IMR-90 (cell line): ENCODE data around the gene ADCY5. TPM values are rescaled to one million over a fixed set of nuclear protein-coding genes. Genes with fewer than 3 reads are reported as not detected.

Source experiments
- ATAC-seq: fragments of 200-7000 bp; cut with Tn5 transposase; 2 replicates; pipeline ENCODE4 v1.9.1; 2020; ENCODE audit warnings: low read depth, mild to moderate bottlenecking, moderate library complexity
- BruUV-seq: library from RNA; stranded (reverse); fragments of 400-500 nt; replicated peaks from 2 replicates; lab custom pipeline; 2021; lab: Mats Ljungman, UMichigan
- CTCF ChIA-PET: fragments of 300-600 bp; formaldehyde crosslinking; extraction: SDS; loops from one replicate; lab custom pipeline; 2021; ENCODE audit warnings: antibody characterized with exemption; lab: Yijun Ruan, JAX
- POLR2A ChIA-PET: fragments of 300-600 bp; sonication (Branson Sonifier 250); formaldehyde crosslinking; loops from one replicate; lab custom pipeline; 2022; ENCODE audit warnings: antibody characterized with exemption; ENCODE audit not compliant: unreplicated experiment; lab: Charles Lee
- DNase-seq: peaks from one replicate; pipeline ENCODE4 v3.0.0; 2013
- H2AFZ ChIP-seq: replicated peaks from 2 replicates; pipeline ENCODE3; 2013; ENCODE audit warnings: low read length, mild to moderate bottlenecking; ENCODE audit not compliant: poor library complexity
- H2AK5ac ChIP-seq: 2 replicates; pipeline ENCODE4 v1.6.1; 2013; ENCODE audit warnings: low read depth, low read length, inconsistent platforms
- H2AK9ac ChIP-seq: replicated peaks from 2 replicates; pipeline ENCODE3; 2013; ENCODE audit warnings: mild to moderate bottlenecking, low read depth, low read length, moderate library complexity; ENCODE audit not compliant: poor library complexity
- H2BK120ac ChIP-seq: 2 replicates; pipeline ENCODE4 v1.6.1; 2013; ENCODE audit warnings: low read depth, low read length, inconsistent platforms
- H2BK15ac ChIP-seq: 3 replicates; pipeline ENCODE4 v1.6.1; 2013; ENCODE audit warnings: low read depth, low read length, inconsistent platforms
- H2BK20ac ChIP-seq: 2 replicates; pipeline ENCODE4 v1.6.1; 2013; ENCODE audit warnings: low read depth, mild to moderate bottlenecking, inconsistent platforms, low read length, moderate library complexity
- H2BK5ac ChIP-seq: 2 replicates; pipeline ENCODE4 v1.6.1; 2013; ENCODE audit warnings: mild to moderate bottlenecking, low read depth, low read length, inconsistent platforms; ENCODE audit not compliant: poor library complexity, severe bottlenecking
- H3K14ac ChIP-seq: replicated peaks from 2 replicates; pipeline ENCODE4 v1.6.1; 2013; ENCODE audit warnings: low read depth, low read length, inconsistent platforms
- H3K18ac ChIP-seq: 2 replicates; pipeline ENCODE4 v1.6.1; 2013; ENCODE audit warnings: low read depth, low read length, control low read depth
- H3K23ac ChIP-seq: 2 replicates; pipeline ENCODE4 v1.6.1; 2013; ENCODE audit warnings: low read depth, low read length, inconsistent platforms
- H3K27ac ChIP-seq: 2 replicates; pipeline ENCODE4 v1.5.1; 2013; ENCODE audit warnings: mild to moderate bottlenecking, control low read depth, low read length; ENCODE audit not compliant: insufficient read depth
- H3K27me3 ChIP-seq: 2 replicates; pipeline ENCODE4 v1.6.1; 2013; ENCODE audit warnings: low read length; ENCODE audit not compliant: control insufficient read depth, insufficient read depth
- H3K36me3 ChIP-seq: 2 replicates; pipeline ENCODE4 v1.6.1; 2013; ENCODE audit warnings: low read length, mixed read lengths; ENCODE audit not compliant: control insufficient read depth, insufficient read depth
- H3K4ac ChIP-seq: 2 replicates; pipeline ENCODE4 v1.6.1; 2013; ENCODE audit warnings: low read depth, low read length, inconsistent platforms
- H3K4me1 ChIP-seq: 2 replicates; pipeline ENCODE4 v1.6.1; 2013; ENCODE audit warnings: low read length, mixed read lengths; ENCODE audit not compliant: control insufficient read depth, insufficient read depth
- H3K4me2 ChIP-seq: 2 replicates; pipeline ENCODE4 v1.6.1; 2013; ENCODE audit warnings: low read depth, mild to moderate bottlenecking, control low read depth, low read length, moderate library complexity
- H3K4me3 ChIP-seq: 2 replicates; pipeline ENCODE4 v1.5.1; 2013; ENCODE audit warnings: low read depth, mild to moderate bottlenecking, control low read depth, low read length, moderate library complexity; ENCODE audit not compliant: insufficient read depth
- H3K56ac ChIP-seq: 2 replicates; pipeline ENCODE4 v1.6.1; 2013; ENCODE audit warnings: low read length, inconsistent platforms; ENCODE audit not compliant: insufficient read depth; ENCODE audit errors: extremely low read depth
- H3K79me1 ChIP-seq, 2 experiments: 2 replicates each; pipeline ENCODE4 v1.6.1; 2013; ENCODE audit warnings: low read length in 2 of 2, inconsistent platforms in 1 of 2, low read depth in 1 of 2
- H3K9ac ChIP-seq: 2 replicates; pipeline ENCODE4 v1.6.1; 2013; ENCODE audit warnings: low read depth, low read length, control low read depth
- H3K9me1 ChIP-seq: 2 replicates; pipeline ENCODE4 v1.6.1; 2013; ENCODE audit warnings: low read length, inconsistent platforms; ENCODE audit not compliant: insufficient read depth
- H3K9me3 ChIP-seq: 2 replicates; pipeline ENCODE4 v1.6.1; 2013; ENCODE audit warnings: low read length; ENCODE audit not compliant: control insufficient read depth, insufficient read depth
- H4K20me1 ChIP-seq: 2 replicates; pipeline ENCODE4 v1.6.1; 2013; ENCODE audit warnings: low read length, inconsistent platforms; ENCODE audit not compliant: insufficient read depth
- H4K5ac ChIP-seq: 2 replicates; pipeline ENCODE4 v1.6.1; 2013; ENCODE audit warnings: mild to moderate bottlenecking, low read depth, low read length, control low read depth
- H4K8ac ChIP-seq, 2 experiments: 2 replicates each; pipeline ENCODE4 v1.6.1; 2013; ENCODE audit warnings: low read depth in 2 of 2, low read length in 2 of 2, control low read depth in 1 of 2, inconsistent platforms in 1 of 2
- H4K91ac ChIP-seq: 2 replicates; pipeline ENCODE4 v1.6.1; 2013; ENCODE audit warnings: low read depth, low read length, inconsistent platforms; ENCODE audit not compliant: insufficient read depth
- BHLHE40 ChIP-seq: fragments of 150-350 bp; IDR thresholded peaks from 2 replicates; pipeline ENCODE4 v1.6.1; 2016; ENCODE audit warnings: mild to moderate bottlenecking, low read depth, low read length
- CHD1 ChIP-seq: IDR thresholded peaks from 2 replicates; pipeline ENCODE4 v1.6.1; 2012; ENCODE audit warnings: low read depth, low read length, improper control_type of control experiment
- WGBS, 2 experiments: methylation state at CpG; one replicate each; pipeline versions ENCODE4 v1.1.5 to v1.1.7; 2013; ENCODE audit warnings: missing lambda C conversion rate in 2 of 2; ENCODE audit not compliant: insufficient read length in 1 of 2; ENCODE audit errors: extremely low coverage in 2 of 2; 5-methylcytosine and 5-hydroxymethylcytosine counted together
- dilution Hi-C: fragments of 300-500 bp; cut with HindIII; formaldehyde crosslinking; loops from one replicate; pipeline ENCODE4 v1.14.3; 2018; ENCODE audit warnings: low sequenced_read_pairs; ENCODE audit not compliant: unreplicated experiment
- in situ Hi-C: fragments of 300-500 bp; cut with MboI; formaldehyde crosslinking; loops from 3 replicates; pipeline ENCODE4 v1.14.3; 2019; ENCODE audit warnings: low sequenced_read_pairs, inconsistent platforms, mixed read lengths
- intact Hi-C: fragments of 100-400 bp; cut with micrococcal nuclease; formaldehyde crosslinking; loops from 2 replicates; pipeline ENCODE4 v1.10.0; 2022
- polyA plus RNA-seq, 3 experiments: library from polyadenylated mRNA; depleted of rRNA; stranded (reverse); fragments of >200 nt; gene quantifications; 2 replicates each; pipeline ENCODE4 v1.2.3, GENCODE V29; 2012; ENCODE audit warnings: low replicate concordance in 1 of 3
- total RNA-seq: library from RNA; depleted of rRNA; stranded (reverse); fragments of >200 nt; gene quantifications from 2 replicates; pipeline ENCODE4 v1.2.3, GENCODE V29; 2012

The ADCY5 gene
- total and polyA plus RNA-seq, 2 of the 4 experiments (the other 2 are of a cell fraction), result 0.14 to 0.18 TPM

- ChIA-PET CTCF (no interaction called here), POLR2A (no interaction called here)
- Histone ChIP-seq H3K9ac (no peak overlapping the region), H3K56ac (no peak overlapping the region), H3K4me2 (no peak overlapping the region), H3K9me3 (no peaks in the 10 kb centered on the region), H3K23ac (no peak overlapping the region), H3K79me1 (no peaks in the 10 kb centered on the region), H3K18ac (no peak overlapping the region), H2BK5ac (no peak overlapping the region), H3K4ac (no peak overlapping the region), H4K20me1 (no peaks in the 10 kb centered on the region), H3K36me3 (no peaks in the 10 kb centered on the region), H2BK120ac (no peak overlapping the region), H2AFZ (no peak overlapping the region), H4K5ac (no peak overlapping the region), H2BK20ac (no peak overlapping the region), H3K27ac (no peak overlapping the region), H4K91ac (no peak overlapping the region), H2AK5ac (no peak overlapping the region), H4K8ac (no peak overlapping the region), H3K4me1 (no peaks in the 10 kb centered on the region), H3K27me3 (peaks cover 67% of the 10 kb centered on the region), H2AK9ac (no peak overlapping the region), H2BK15ac (no peak overlapping the region), H3K4me3 (no peak overlapping the region), H3K14ac (no peak overlapping the region), H3K9me1 (no peaks in the 10 kb centered on the region)
- dilution Hi-C loops, result no loop called here
- TF ChIP-seq BHLHE40, result no peak
- no peak for TF ChIP-seq CHD1
- 71% methylated on average over 4 of the region's 15 CpGs; no CpG with 5 or more reads in 1 of the 2 experiments for WGBS, 2 experiments
- no peak for DNase-seq
- intact Hi-C loops, result no loop called here
- no TSS peak for BruUV-seq
- in situ Hi-C loops, result no loop called here
- ATAC-seq, result no peak
Observed at GRCh38 chr3:123349566-123350435, 99.1 kb downstream of the ADCY5 start.
